CD14-positive monocyte (primary cell): Measurements from ENCODE around the gene TIMP2. TPM values are rescaled to one million over a fixed set of nuclear protein-coding genes. Genes with fewer than 3 reads are reported as not detected.
A peak's percentile ranks its signal among the peaks of the same experiment; 100 is the strongest.

ENCODE experiments used
- DNase-seq, 3 donors: peaks; one replicate each; pipeline ENCODE4 v3.0.0-alpha.2; 2011 to 2022
- H2AFZ ChIP-seq: 2 replicates; pipeline ENCODE4 v1.6.0; 2012; ENCODE audit warnings: mild to moderate bottlenecking, low read depth, low read length, inconsistent platforms; ENCODE audit not compliant: insufficient read depth, poor library complexity, severe bottlenecking
- H3K27ac ChIP-seq, 2 donors: 1 replicate in 1 of 2; 2 replicates in 1 of 2; pipeline ENCODE4 v1.5.1; 2012 to 2013; ENCODE audit warnings: low read length in 2 of 2, control low read depth in 1 of 2, inconsistent platforms in 1 of 2, low read depth in 1 of 2, mild to moderate bottlenecking in 1 of 2
- H3K27me3 ChIP-seq, 2 donors: one replicate each; pipeline versions ENCODE4 v1.6.0 to v1.6.1; 2011 to 2013; ENCODE audit warnings: low read length in 2 of 2; ENCODE audit not compliant: control insufficient read depth in 2 of 2, insufficient read depth in 2 of 2
- H3K36me3 ChIP-seq, 2 donors: replicated peaks in 1 of 2; 1 replicate in 1 of 2; 2 replicates in 1 of 2; pipeline versions ENCODE4 v1.5.1 to v1.6.1; 2012 to 2013; ENCODE audit warnings: low read length in 2 of 2, control low read depth in 1 of 2, inconsistent platforms in 1 of 2, mild to moderate bottlenecking in 1 of 2; ENCODE audit not compliant: insufficient read depth in 2 of 2, control insufficient read depth in 1 of 2
- H3K4me1 ChIP-seq, 2 donors: 1 replicate in 1 of 2; 2 replicates in 1 of 2; pipeline versions ENCODE4 v1.5.1 to v1.6.1; 2012 to 2013; ENCODE audit warnings: low read length in 2 of 2, control low read depth in 1 of 2, inconsistent platforms in 1 of 2, mild to moderate bottlenecking in 1 of 2, moderate library complexity in 1 of 2; ENCODE audit not compliant: insufficient read depth in 2 of 2, control insufficient read depth in 1 of 2
- H3K4me2 ChIP-seq: replicated peaks from 2 replicates; pipeline ENCODE3; 2012; ENCODE audit warnings: low read length, moderate library complexity, mild to moderate bottlenecking; ENCODE audit not compliant: poor library complexity, severe bottlenecking; ENCODE audit errors: extremely low read depth
- H3K4me3 ChIP-seq, 3 experiments: fragments of 200-600 bp in 1 of 3; sonication (generic) in 1 of 3; replicated peaks in 1 of 3; 1 replicate in 2 of 3; 2 replicates in 1 of 3; pipeline ENCODE4 v1.5.1; 2011 to 2013; ENCODE audit warnings: low read length in 3 of 3, mild to moderate bottlenecking in 3 of 3, control low read depth in 2 of 3, low read depth in 2 of 3, inconsistent platforms in 1 of 3, moderate library complexity in 1 of 3
- H3K79me2 ChIP-seq: 2 replicates; pipeline ENCODE4 v1.6.0; 2012; ENCODE audit warnings: mild to moderate bottlenecking, control low read depth, inconsistent platforms, low read length, moderate library complexity; ENCODE audit not compliant: insufficient read depth
- H3K9ac ChIP-seq: 2 replicates; pipeline ENCODE4 v1.6.0; 2017; ENCODE audit warnings: low read length, mild to moderate bottlenecking; ENCODE audit not compliant: insufficient read depth, poor library complexity, severe bottlenecking
- H3K9me3 ChIP-seq, 2 donors: replicated peaks in 1 of 2; 1 replicate in 1 of 2; 2 replicates in 1 of 2; pipeline versions ENCODE4 v1.5.1 to v1.6.1; 2012 to 2013; ENCODE audit warnings: low read length in 2 of 2, control low read depth in 1 of 2; ENCODE audit not compliant: control insufficient read depth in 1 of 2, insufficient read depth in 1 of 2
- H4K20me1 ChIP-seq: 2 replicates; pipeline ENCODE4 v1.6.0; 2012; ENCODE audit warnings: mild to moderate bottlenecking, low read length, control low read depth, moderate library complexity; ENCODE audit not compliant: insufficient read depth
- H3K27ac Mint-ChIP-seq, 7 donors: one replicate each; pipeline ENCODE4 v1.8.0; 2020; ENCODE audit warnings: mild to moderate bottlenecking in 7 of 7, mixed read lengths in 7 of 7, moderate library complexity in 6 of 7, inconsistent platforms in 2 of 7
- H3K27me3 Mint-ChIP-seq, 3 donors: one replicate each; pipeline ENCODE4 v1.8.0; 2021 to 2022; ENCODE audit warnings: low read depth in 3 of 3, mild to moderate bottlenecking in 3 of 3, mixed read lengths in 3 of 3, moderate library complexity in 3 of 3, inconsistent platforms in 1 of 3
- H3K36me3 Mint-ChIP-seq, 2 donors: one replicate each; pipeline ENCODE4 v1.8.0; 2020; ENCODE audit warnings: mixed read lengths in 2 of 2, inconsistent platforms in 1 of 2, mild to moderate bottlenecking in 1 of 2
- H3K4me1 Mint-ChIP-seq: one replicate; pipeline ENCODE4 v1.8.0; 2020; ENCODE audit warnings: mild to moderate bottlenecking, mixed read lengths
- H3K4me3 Mint-ChIP-seq, 2 donors: one replicate each; pipeline ENCODE4 v1.8.0; 2020; ENCODE audit warnings: mild to moderate bottlenecking in 2 of 2, mixed read lengths in 2 of 2, moderate library complexity in 1 of 2
- H3K9me3 Mint-ChIP-seq, 7 donors: one replicate each; pipeline ENCODE4 v1.8.0; 2020 to 2022; ENCODE audit warnings: mixed read lengths in 7 of 7, mild to moderate bottlenecking in 6 of 7, moderate library complexity in 6 of 7, inconsistent platforms in 2 of 7
- WGBS: methylation state at CpG from one replicate; pipeline ENCODE4 v1.1.5; 2013; ENCODE audit warnings: missing lambda C conversion rate; ENCODE audit not compliant: insufficient coverage; 5-methylcytosine and 5-hydroxymethylcytosine counted together
- intact Hi-C, 2 donors: fragments of 100-400 bp; cut with micrococcal nuclease; formaldehyde crosslinking; loops; one replicate each; pipeline versions ENCODE4 v1.15.0 to v1.15.1; 2023
- polyA plus RNA-seq, 3 donors: library from polyadenylated mRNA; depleted of rRNA in 1 of 3; unstranded in 2 of 3; stranded (reverse) in 1 of 3; fragments of 300-500 nt in 2 of 3; fragments of >200 nt in 1 of 3; fragmentation: Illumina TruSeq in 2 of 3; gene quantifications; 1 replicate in 2 of 3; 2 replicates in 1 of 3; pipeline ENCODE4 v1.2.3, GENCODE V29; 2012 to 2021
- TF ChIP-seq, protein P1 (sequence below): fragments of 200-600 bp; IDR thresholded peaks from one replicate; pipeline ENCODE4 v1.8.0; 2022; ENCODE audit warnings: antibody characterized with exemption, mild to moderate bottlenecking

TIMP2 gene
- polyA plus RNA-seq, 3 donors: 4.5 to 101 (median 6.4) TPM

GRCh38 chr17:78855561-78856165 is 69.5 kb downstream of the TIMP2 start:
- H3K27ac ChIP-seq: no peak overlapping the region
- no peak overlapping the region for H2AFZ ChIP-seq
- H3K27ac Mint-ChIP-seq: peak overlapping the region in 3 of 7 donors; percentile 6 to 66 (median 45)
- H3K4me1 ChIP-seq: no peaks in the 10 kb centered on the region
- H3K4me3 Mint-ChIP-seq: no peak overlapping the region
- H3K4me2 ChIP-seq: no peak overlapping the region
- H3K9me3 ChIP-seq: no peaks in the 10 kb centered on the region
- H3K4me3 ChIP-seq: no peak overlapping the region
- no peaks in the 10 kb centered on the region for H3K79me2 ChIP-seq
- no peaks in the 10 kb centered on the region for H3K27me3 ChIP-seq
- no peak overlapping the region for H3K9ac ChIP-seq
- peaks cover 78% of the 10 kb centered on the region for H4K20me1 ChIP-seq
- no peaks in the 10 kb centered on the region for H3K9me3 Mint-ChIP-seq
- TF ChIP-seq, protein P1, sequence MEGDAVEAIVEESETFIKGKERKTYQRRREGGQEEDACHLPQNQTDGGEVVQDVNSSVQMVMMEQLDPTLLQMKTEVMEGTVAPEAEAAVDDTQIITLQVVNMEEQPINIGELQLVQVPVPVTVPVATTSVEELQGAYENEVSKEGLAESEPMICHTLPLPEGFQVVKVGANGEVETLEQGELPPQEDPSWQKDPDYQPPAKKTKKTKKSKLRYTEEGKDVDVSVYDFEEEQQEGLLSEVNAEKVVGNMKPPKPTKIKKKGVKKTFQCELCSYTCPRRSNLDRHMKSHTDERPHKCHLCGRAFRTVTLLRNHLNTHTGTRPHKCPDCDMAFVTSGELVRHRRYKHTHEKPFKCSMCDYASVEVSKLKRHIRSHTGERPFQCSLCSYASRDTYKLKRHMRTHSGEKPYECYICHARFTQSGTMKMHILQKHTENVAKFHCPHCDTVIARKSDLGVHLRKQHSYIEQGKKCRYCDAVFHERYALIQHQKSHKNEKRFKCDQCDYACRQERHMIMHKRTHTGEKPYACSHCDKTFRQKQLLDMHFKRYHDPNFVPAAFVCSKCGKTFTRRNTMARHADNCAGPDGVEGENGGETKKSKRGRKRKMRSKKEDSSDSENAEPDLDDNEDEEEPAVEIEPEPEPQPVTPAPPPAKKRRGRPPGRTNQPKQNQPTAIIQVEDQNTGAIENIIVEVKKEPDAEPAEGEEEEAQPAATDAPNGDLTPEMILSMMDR: no peak
- intact Hi-C loops: no loop called here
- H3K36me3 Mint-ChIP-seq: peaks cover 66 to 85% of the 10 kb centered on the region in 2 donors
- H3K27me3 Mint-ChIP-seq: peaks cover 1 to 3% (median 2%) of the 10 kb centered on the region in 3 donors
- H3K4me1 Mint-ChIP-seq: peaks cover 2% of the 10 kb centered on the region
- WGBS: 97% methylated on average over 25 of the region's 25 CpGs
- no peak for DNase-seq
- peaks cover 60 to 76% of the 10 kb centered on the region in 2 donors for H3K36me3 ChIP-seq

DNA sequence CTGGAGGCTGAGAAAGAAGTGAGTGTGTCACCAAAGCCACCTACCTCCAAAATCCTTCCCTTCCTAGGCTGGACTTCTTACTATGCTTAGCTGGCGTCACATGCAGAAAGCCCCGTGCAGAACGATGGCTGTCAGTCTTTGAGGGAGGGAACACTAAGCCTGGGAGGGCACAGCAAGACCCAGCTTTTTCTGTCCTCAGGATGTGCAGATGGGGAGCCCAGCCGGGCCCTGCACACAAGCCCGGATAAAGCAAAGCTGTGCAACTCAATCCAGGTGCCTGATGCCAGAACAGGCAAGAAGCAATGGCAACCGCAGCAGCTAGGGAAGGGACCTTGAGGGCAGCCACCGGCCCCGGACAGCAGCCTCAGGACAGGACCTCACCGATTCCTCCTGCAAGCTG is 70.7 kb downstream of the TIMP2 start:
- WGBS: 92% methylated on average over 5 of the region's 9 CpGs

More for the DNA sequence above, 70.7 kb downstream of the TIMP2 start:
- Histone ChIP-seq H3K9me3 (no peaks in the 10 kb centered on the region), H3K79me2 (no peaks in the 10 kb centered on the region), H3K27ac (no peak overlapping the region), H3K4me3 (no peak overlapping the region), H4K20me1 (peaks cover 71% of the 10 kb centered on the region), H3K27me3 (no peaks in the 10 kb centered on the region), H3K4me2 (no peak overlapping the region), H3K4me1 (no peaks in the 10 kb centered on the region), H2AFZ (no peak overlapping the region), H3K36me3 (peaks cover 55 to 68% of the 10 kb centered on the region in 2 donors), H3K9ac (no peak overlapping the region)
- intact Hi-C loops: no loop called here
- H3K27ac Mint-ChIP-seq: no peak overlapping the region
- TF ChIP-seq, protein P1: no peak
- no peak for DNase-seq
- H3K4me1 Mint-ChIP-seq: no peaks in the 10 kb centered on the region
- H3K36me3 Mint-ChIP-seq: peaks cover 59 to 76% of the 10 kb centered on the region in 2 donors
- no peak overlapping the region for H3K4me3 Mint-ChIP-seq
- H3K27me3 Mint-ChIP-seq: peaks cover 1 to 3% (median 2%) of the 10 kb centered on the region in 3 donors
- H3K9me3 Mint-ChIP-seq: no peaks in the 10 kb centered on the region
